HG03159 (cell line): ENCODE measurements around the gene CSMD2.

Source experiments
- ATAC-seq: cut with Tn5 transposase; IDR thresholded peaks from one replicate; pipeline ENCODE4 v1.9.1; 2021; ENCODE audit warnings: mild to moderate bottlenecking, moderate library complexity; ENCODE audit not compliant: unreplicated experiment

Gene CSMD2

GRCh38 chr1:33824321-33824720 is 340.7 kb downstream of the CSMD2 start:
- ATAC-seq = no peak

- no peak for ATAC-seq
Measured at GRCh38 chr1:33823830-33824229, 341.2 kb downstream of the CSMD2 start.

GRCh38 chr1:33823401-33823800 is 341.6 kb downstream of the CSMD2 start:
- no peak for ATAC-seq

GRCh38 chr1:33822396-33822795 is 342.6 kb downstream of the CSMD2 start:
- ATAC-seq = no peak

GRCh38 chr1:33821291-33821690 is 343.7 kb downstream of the CSMD2 start:
- ATAC-seq = no peak

- no peak for ATAC-seq
Measured at GRCh38 chr1:33820804-33821203, 344.2 kb downstream of the CSMD2 start.

- no peak for ATAC-seq
Measured at GRCh38 chr1:33819913-33820311, 345.1 kb downstream of the CSMD2 start.

- no peak for ATAC-seq
Measured at GRCh38 chr1:33819290-33819912, 345.6 kb downstream of the CSMD2 start.

- no peak for ATAC-seq
Measured at GRCh38 chr1:33818071-33818470, 347.0 kb downstream of the CSMD2 start.

- no peak for ATAC-seq
Measured at GRCh38 chr1:33815061-33815460, 350.0 kb downstream of the CSMD2 start.

GRCh38 chr1:33814166-33814565 is 350.9 kb downstream of the CSMD2 start:
- no peak for ATAC-seq

GRCh38 chr1:33810571-33810970 is 354.5 kb downstream of the CSMD2 start:
- ATAC-seq = no peak

- ATAC-seq = no peak
Measured at GRCh38 chr1:33805988-33806387, 359.0 kb downstream of the CSMD2 start.

GRCh38 chr1:33802268-33802667 is 362.8 kb downstream of the CSMD2 start:
- no peak for ATAC-seq

- ATAC-seq = no peak
Measured at GRCh38 chr1:33797849-33798248, 367.2 kb downstream of the CSMD2 start.

GRCh38 chr1:33792651-33793050 is 372.4 kb downstream of the CSMD2 start:
- ATAC-seq = no peak

- ATAC-seq = no peak
Measured at GRCh38 chr1:33792216-33792615, 372.8 kb downstream of the CSMD2 start.

- no peak for ATAC-seq
Measured at GRCh38 chr1:33791251-33791650, 373.8 kb downstream of the CSMD2 start.

- no peak for ATAC-seq
Measured at GRCh38 chr1:33790577-33790976, 374.5 kb downstream of the CSMD2 start.

- no peak for ATAC-seq
Measured at GRCh38 chr1:33784876-33785275, 380.2 kb downstream of the CSMD2 start.

GRCh38 chr1:33782776-33783175 is 382.3 kb downstream of the CSMD2 start:
- ATAC-seq = no peak

- no peak for ATAC-seq
Measured at GRCh38 chr1:33781652-33782051, 383.4 kb downstream of the CSMD2 start.

- ATAC-seq = no peak
Measured at GRCh38 chr1:33777337-33777736, 387.7 kb downstream of the CSMD2 start.
